HG02571 (cell line): ENCODE data around the gene EPO.
A peak's percentile ranks its signal among the peaks of the same experiment; 100 is the strongest.

Experiments
- ATAC-seq: cut with Tn5 transposase; IDR thresholded peaks from one replicate; pipeline ENCODE4 v1.9.1; 2021; ENCODE audit warnings: mild to moderate bottlenecking, moderate library complexity; ENCODE audit not compliant: unreplicated experiment

The EPO gene

DNA sequence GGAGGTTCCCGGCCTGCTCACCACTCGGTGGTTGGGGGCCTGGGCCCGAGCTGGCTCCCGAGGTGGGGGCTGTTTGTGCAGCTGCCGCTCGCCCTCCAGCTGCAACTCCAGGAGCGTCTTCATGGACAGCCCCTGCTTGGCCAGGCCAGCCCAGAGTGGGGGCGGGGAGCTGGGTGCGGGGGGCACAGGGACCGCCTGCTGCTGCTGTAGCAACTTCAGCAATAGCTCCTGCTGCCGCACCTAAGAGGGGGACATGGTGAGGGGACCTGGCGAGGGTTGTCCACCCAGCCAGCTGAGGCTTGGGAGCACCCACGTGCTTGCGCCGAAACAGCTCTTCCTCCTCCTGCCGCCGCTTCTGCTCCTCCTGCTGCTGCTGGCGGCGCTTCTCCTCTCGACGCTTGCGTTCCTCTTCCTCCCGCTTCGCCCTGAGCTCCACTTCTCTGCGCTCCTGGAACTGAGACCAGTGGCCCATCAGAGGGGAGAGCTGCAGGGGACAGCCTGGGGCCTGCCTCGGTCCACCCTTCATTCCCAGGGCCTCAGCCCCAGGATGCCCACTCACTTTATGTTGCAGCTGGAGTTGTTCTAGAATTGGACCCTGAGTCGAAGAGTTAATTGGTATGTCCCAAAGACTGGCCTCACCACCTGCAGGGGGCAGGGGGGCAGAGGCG lies 37.1 kb upstream of the EPO start:
- ATAC-seq = no peak

DNA sequence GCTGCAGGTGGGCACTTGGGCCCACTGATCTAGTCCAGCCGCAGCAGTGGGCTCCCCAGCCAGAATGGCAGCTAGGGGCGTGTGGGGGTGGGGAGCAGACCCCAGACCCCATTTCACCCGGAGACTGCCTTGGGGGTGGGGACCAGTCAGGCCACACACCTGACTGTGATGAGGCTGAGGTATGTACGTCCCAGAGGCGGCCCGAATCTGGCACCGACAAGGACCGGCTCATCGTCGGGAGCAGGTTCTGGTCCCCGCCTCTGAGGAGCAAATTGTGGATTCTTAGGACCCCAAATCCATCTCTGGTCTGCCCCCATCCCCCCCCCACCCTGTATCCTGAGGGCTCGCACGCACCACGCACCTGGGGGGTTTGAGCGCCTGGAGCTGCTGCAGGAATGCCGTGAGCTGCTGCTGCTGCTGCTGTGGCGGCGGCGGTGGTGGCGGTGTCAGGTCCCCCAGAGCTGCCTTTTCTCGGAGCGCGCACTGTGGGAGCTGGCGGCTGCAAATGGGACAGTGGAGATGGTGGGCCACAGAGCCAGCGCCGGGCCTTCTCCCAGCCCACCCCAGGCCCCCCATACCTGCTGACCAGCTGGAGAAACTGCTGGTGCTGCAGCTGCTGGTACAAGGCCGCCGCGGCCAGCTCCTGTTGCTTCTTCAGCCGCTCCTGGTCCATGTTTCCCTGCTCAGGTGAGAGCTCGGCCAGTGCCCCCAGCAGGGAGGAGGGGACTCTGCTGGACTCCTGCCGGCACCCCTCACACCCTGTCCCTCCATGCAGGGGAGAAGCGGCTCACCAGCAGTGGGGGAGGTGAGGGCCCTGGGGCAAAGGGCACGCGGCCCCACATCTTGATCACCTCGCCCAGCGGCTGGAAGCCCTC lies 36.4 kb upstream of the EPO start:
- no peak for ATAC-seq

DNA sequence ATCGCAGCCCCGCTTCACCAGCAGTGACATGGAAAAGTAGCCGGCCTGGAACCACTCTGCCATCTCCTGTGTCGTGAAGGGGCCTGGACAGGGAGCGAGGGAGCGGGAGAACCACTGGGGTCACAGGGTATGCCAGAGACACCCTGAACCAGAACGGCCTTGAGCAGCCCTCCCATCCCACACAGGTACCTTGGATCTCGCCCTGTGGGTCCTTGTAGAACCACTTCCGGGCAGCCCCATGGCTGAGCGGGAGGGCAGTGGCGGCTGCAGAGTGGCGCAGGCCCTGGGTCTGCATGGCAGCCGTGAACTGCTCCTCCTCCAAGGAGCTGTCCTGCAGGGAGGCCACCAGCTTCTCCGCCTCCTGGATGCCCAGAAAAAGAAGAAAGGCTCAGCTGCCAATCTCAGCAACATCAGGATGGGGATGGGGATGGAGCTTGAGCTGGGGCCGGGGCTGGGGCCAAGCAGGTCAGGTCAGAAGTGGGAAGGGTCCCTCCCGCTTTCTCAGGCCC lies 35.7 kb upstream of the EPO start:
- no peak for ATAC-seq

DNA sequence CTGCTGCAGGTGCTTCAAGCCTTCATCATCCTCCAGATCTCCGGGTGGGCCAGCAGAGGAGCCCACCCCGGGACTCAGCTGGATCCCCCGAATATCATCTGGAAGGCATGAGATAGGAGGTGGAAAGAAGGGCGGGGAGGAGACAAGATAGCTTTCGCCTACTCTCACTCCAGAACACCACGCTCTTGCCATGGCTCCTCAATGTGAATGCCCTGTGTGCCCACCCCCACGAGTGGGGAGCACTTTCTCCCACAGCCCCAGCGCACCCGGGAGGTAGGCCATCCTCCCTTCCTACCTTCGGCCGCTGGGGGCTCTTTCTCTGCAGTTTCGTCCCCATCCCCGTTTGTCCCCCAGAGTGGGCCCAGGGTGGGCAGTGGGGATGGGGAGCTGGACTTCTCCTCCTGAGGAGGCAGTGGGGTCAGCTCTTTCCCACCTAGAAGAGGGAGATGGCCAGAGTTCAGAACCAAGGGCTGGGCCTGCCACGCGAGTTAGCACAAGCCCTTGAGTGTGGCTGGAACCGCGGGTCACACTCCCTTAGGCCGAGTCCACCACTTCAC lies 35.1 kb upstream of the EPO start:
- no peak for ATAC-seq

- no peak for ATAC-seq
Observed at GRCh38 chr7:100685631-100686145, 34.6 kb upstream of the EPO start.

DNA sequence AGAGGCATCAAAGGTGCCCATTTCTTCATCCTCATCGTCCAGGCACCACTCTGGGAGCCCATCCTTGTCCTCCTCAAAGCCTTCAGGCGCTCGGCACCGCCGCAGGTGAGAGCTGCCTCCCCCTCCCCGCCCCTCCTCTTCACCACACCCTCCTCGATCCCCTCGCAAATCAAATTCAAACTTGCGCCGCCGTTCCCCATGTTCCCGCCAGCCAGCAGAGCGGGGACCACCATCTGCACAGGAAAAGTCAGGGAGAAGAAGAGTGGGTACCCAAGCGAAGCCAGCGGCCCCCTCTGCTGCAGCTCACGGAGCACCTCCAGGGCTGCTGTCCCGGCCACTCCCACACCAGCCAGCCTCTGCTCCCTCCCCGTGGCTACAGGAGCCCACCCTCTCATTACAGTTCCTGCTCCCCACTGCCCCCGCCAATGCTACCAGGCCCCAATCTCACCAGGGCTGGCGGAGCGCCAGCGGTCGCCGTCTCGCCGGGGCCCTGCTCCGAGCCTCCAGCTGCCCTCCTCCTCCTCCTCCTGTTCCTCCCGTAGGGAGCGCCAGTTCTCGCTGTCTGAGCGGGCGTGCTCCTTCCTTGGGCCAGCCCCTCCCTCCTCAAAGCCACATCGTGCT lies 34.0 kb upstream of the EPO start:
- no peak for ATAC-seq

- ATAC-seq = no peak
Observed at GRCh38 chr7:100686822-100687211, 33.5 kb upstream of the EPO start.

GRCh38 chr7:100687261-100687660 lies 33.0 kb upstream of the EPO start:
- no peak for ATAC-seq

DNA sequence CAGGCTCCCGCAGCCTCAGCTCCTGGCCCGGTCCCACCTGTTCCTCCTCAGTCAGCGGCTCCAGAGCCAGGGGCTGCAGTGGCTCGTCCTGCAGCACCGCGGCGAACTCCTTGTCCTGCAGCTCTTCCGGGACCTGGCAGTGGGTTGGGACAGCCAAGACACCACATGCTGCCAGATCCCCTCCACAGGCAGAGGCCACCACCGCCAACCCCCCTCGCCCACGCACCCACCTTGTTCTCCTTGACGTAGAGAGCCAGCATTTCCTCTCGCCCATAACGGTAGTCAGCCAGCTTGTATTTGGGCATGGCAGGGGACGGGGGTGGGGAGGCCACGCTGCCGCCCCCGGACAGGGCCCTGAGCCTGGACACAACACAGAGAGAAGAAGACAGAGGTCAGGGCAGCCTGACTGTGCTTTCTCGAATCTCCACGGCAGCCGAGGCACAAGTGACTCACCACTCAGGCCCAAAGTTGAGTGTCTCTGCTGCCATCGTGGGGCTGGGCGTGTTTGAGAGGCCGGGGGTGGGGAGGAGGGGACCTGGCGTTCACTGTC lies 32.4 kb upstream of the EPO start:
- no peak for ATAC-seq

DNA sequence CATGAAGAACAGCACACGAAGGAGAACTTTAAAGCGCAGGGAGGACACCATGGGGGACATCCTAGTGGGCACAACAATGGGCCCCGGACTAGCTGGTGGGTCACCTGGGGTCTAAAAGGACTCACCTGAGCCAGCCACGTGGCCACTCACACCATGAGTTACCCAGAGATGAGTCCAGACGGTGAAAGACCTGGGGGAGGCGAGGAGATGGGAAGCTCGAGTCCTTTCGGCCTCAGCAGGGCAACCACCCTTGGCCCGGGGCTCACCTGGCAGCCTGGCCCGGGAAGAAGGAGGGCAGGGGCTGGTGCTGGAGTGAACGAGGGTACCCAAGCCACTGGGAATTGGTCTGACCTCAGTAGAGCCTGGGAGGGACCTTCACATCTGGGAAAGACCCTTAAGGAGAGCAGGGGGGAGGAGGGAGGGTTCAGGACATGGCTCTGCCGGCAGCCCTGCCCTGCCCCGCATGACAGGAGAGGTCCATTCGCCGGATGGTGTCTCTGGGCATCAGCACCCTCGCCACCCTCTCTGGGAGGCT lies 31.9 kb upstream of the EPO start:
- no peak for ATAC-seq

DNA sequence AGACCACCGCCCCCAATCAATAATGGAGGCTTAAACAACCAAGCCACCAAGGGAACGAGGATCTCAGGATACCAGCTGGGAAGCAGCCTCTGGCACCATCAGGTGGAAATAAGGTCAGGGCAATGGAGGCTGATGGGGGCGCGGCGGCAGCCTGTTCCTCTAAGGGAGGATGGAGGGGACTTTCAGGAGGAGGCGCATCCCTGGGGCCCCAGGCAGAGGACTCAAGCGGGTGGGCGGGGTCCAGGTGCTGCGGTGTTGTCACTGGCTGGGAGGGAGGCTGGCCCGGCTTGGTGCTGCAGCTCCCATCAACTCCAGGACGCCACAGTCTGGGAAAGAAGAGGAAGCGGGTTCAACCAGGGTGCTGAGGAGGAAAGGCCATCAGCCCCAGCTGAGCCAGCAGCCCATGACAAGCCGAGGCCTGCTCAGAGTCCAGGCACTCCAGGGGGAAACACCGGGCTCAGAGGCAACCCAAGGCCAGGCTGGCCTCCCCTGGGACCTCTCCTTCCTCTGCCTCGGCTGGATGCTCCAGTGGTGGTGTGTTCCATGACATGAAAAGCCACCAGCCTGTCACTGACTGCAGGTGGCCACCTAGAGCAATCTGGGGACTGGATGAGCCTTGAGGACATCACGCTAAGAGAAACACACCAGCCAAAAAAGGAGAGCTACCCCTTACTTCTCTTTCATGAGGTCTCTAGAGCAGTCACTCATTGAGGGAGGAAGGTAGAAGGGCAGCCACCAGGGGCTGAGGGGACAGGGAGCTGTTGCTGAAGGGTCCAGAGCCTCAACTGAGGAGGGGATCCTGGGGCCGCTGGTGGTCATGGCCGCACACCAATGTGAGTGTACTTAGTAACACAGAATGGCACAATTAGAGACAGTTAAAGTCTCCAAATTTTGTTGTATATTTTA lies 30.8 kb upstream of the EPO start:
- no peak for ATAC-seq

DNA sequence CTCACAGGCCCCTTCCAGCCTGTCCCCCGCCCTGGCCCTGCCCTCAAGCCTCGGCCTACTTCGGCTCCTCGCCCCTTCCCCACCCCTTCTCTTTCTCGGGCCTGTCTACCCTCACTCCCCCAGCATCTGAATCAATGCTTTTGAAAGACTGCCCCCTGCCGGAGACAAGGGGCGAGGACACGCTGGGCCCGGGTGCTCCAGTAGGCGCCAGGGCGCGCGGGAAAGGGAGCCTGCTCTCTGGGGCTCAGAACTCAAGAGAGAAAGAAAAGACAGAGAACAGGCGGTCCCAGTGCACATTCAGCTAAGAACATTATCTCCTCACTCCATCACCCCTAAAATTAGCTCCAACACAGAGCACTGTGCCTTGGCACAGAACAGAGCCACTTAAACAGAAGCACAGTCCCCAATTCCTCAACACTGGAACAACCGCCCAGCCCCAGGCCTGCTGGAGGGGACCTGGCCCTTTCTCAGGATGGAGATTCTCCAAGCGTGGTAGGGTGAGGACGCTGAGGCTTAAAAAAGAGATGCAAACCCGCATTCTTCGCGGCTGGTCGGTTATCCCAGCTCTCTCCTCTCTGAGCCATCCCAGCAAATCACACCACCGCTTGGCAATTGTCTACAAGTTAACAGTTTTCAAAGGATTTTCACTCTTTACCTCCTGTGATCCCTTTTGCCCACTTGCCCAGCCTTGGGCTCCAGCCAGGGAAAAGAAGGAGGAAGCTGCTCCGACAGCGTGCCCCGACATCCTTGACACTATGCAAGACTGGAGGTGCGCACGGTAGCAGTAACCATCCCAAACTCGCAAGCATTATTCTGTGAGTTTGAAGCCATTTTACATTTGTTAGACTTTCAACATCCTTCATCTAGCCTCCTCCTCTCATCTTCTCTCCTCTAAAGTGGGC lies 28.3 kb upstream of the EPO start:
- no peak for ATAC-seq

GRCh38 chr7:100692578-100692961 lies 27.7 kb upstream of the EPO start:
- no peak for ATAC-seq

- no peak for ATAC-seq
Observed at GRCh38 chr7:100693312-100694097, 26.8 kb upstream of the EPO start.

DNA sequence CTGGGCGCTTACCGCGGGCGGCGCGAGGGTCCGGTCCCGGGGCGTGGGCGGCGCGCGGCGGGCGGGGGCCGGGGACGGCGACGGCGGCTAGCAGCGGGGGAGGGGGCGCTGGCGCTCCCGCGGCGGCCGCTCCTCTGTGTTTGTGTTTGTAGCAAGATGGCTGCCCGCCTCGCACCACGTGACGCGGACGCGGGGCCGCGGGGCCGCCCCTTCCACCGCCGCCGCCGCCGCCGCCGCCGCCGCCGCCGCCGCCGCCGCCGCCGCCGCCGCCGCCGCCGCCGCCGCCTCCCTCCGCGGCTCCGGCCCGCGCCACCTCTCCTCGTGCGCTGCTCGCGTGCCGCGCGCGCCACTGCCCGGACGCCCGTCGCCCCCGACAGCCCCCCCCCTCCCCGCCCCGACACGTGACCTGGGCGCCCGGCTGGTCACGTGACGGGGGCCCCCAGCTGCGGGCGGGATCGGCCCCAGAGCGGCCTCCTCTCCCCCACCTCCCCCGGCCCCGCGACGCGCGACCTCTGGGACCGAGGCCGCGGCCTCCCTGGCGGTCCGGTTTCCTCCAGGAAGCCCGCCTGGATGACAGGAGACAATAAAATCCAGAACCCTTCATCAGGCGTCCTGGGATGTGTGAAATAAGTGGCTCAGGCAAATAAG lies 26.0 kb upstream of the EPO start, which contains the start of gene GIGYF1:
TSS of gene GIGYF1 (minus strand) at position 153 of the 648 bp plus-strand sequence. CDS start 6,012 bp downstream, outside the sequence.
- ATAC-seq = peak; percentile 49

- no peak for ATAC-seq
Observed at GRCh38 chr7:100696123-100696521, 24.1 kb upstream of the EPO start.

- ATAC-seq = no peak
Observed at GRCh38 chr7:100699018-100699417, 21.2 kb upstream of the EPO start.
